ENCODE measurements around the gene PAK6.

Gene PAK6

DNA sequence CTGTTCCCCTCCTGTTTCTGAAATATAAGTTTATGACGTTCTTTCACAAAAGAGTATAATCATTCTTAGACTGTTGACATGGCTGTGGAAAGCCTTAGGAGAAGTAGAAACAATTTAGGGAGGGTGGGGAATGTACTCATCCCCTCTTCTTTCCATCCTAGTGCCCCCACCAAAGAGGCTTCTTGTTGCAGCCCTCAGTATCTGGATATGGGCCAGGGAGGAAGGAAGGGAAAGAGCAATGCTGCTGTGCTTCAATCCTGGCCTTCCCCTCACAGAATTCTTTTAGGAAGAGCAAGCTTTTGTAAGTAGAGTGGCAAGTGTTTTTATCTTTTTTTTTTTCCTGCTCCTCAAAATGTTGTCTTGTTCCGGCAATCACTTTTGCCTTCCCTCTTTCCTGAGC lies 86.3 kb downstream of the PAK6 start:
- Histone ChIP-seq H3K9ac (ENCODE audit: low read length) (no peak overlapping the region), H3K4me2 (ENCODE audit: low read depth, low read length, poor library complexity, severe bottlenecking) (peak overlapping the region; percentile 52), H3K36me3 (ENCODE audit: low read length) (no peaks in the 10 kb centered on the region), H3K9me3 (ENCODE audit: insufficient read depth, low read length) (no peaks in the 10 kb centered on the region), H2AFZ (ENCODE audit: low read depth, low read length, severe bottlenecking) (no peak overlapping the region), H3K79me2 (ENCODE audit: insufficient read depth, low read length) (no peaks in the 10 kb centered on the region), H3K27ac (ENCODE audit: low read depth, low read length) (no peak overlapping the region), H3K4me3 (ENCODE audit: insufficient read depth, low read length, poor library complexity, severe bottlenecking) (no peak overlapping the region), H3K9me2 (replicated peaks; ENCODE audit: insufficient read depth, low read length) (no peaks in the 10 kb centered on the region), H4K20me1 (ENCODE audit: low read depth, low read length) (no peaks in the 10 kb centered on the region), H3K27me3 (ENCODE audit: low read length) (no peaks in the 10 kb centered on the region), H3F3A (ENCODE audit: insufficient read depth) (no peaks in the 10 kb centered on the region)
- TF ChIP-seq EZH2phosphoT487 (conservative IDR thresholded peaks at IDR 0.05; ENCODE audit: low read length) (no peak), CTCF (IDR thresholded peaks at IDR 0.05; ENCODE audit: insufficient read depth, low read length, poor library complexity, severe bottlenecking) (no peak)

DNA sequence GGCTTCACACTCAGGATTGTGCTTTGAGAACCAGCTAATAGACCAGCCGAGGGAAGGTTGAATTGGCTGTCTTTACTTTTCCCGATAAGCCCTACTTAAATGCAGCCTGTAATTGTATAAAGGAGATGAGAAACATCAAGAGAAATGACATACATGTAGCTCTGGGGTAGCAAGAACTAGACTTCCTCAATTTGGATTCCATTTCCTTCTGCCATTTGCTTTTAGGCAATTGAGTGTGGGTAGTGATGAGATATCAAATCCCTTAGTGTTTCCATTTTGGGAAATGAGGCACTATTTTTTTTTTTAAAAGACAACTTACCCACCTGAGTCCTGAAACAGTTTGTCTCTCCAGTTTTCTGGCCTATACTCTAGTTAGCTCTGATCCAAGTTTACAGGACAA lies 86.8 kb downstream of the PAK6 start:
- H3K79me2 ChIP-seq (ENCODE audit: insufficient read depth, low read length), result no peaks in the 10 kb centered on the region
- H3K4me2 ChIP-seq (ENCODE audit: low read depth, low read length, poor library complexity, severe bottlenecking), result no peak overlapping the region
- H3K9ac ChIP-seq (ENCODE audit: low read length), result no peak overlapping the region
- no peak overlapping the region for H3K4me3 ChIP-seq (ENCODE audit: insufficient read depth, low read length, poor library complexity, severe bottlenecking)
- no peaks in the 10 kb centered on the region for H3K27me3 ChIP-seq (ENCODE audit: low read length)
- no peaks in the 10 kb centered on the region for H3K9me3 ChIP-seq (ENCODE audit: insufficient read depth, low read length)
- no peaks in the 10 kb centered on the region for H3K36me3 ChIP-seq (ENCODE audit: low read length)
- no peaks in the 10 kb centered on the region for H3F3A ChIP-seq (ENCODE audit: insufficient read depth)
- H3K27ac ChIP-seq (ENCODE audit: low read depth, low read length), result no peak overlapping the region
- no peaks in the 10 kb centered on the region for H3K9me2 ChIP-seq (replicated peaks; ENCODE audit: insufficient read depth, low read length)
- no peak for TF ChIP-seq EZH2phosphoT487 (conservative IDR thresholded peaks at IDR 0.05; ENCODE audit: low read length)
- TF ChIP-seq CTCF (IDR thresholded peaks at IDR 0.05; ENCODE audit: insufficient read depth, low read length, poor library complexity, severe bottlenecking), result no peak
- H4K20me1 ChIP-seq (ENCODE audit: low read depth, low read length), result no peaks in the 10 kb centered on the region
- no peak overlapping the region for H2AFZ ChIP-seq (ENCODE audit: low read depth, low read length, severe bottlenecking)
